ENCODE results near the gene THRSP.
"Not testable (repeated sequence)": the region's sequence is repeated elsewhere in the genome, so short reads cannot be mapped to it uniquely, and the experiment has no call there.

Gene THRSP

DNA sequence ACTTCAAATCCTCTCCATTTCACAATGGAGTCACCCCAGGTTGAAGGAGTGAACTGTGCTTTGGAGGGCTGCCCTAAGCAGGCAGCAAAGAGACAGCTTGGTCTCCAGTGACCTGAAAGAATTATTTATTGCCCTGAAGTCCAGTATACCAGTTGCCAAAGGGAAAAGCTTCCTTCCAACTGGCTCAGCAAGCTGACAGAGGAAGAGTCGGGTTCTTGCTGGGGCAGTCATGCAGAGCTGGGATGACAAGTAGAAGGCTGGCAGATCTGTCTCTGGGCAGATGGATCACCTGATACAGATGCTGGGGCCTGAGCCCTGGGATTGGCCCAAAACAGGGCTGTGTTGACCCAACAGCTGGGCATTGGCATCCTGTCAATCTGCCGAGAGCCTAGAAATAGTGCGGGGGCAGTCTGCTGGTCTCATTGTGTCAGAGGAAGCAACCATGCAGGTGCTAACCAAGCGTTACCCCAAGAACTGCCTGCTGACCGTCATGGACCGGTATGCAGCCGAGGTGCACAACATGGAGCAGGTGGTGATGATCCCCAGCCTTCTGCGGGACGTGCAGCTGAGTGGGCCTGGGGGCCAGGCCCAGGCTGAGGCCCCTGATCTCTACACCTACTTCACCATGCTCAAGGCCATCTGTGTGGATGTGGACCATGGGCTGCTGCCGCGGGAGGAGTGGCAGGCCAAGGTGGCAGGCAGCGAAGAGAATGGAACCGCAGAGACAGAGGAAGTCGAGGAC, at the start of gene THRSP:
Gene THRSP (plus strand): TSS at position 422 of the 742 bp plus-strand sequence. CDS start 21 bp downstream, at position 443.
- peak; percentile 28 for DNase-seq (ENCODE audit: low spot score)

DNA sequence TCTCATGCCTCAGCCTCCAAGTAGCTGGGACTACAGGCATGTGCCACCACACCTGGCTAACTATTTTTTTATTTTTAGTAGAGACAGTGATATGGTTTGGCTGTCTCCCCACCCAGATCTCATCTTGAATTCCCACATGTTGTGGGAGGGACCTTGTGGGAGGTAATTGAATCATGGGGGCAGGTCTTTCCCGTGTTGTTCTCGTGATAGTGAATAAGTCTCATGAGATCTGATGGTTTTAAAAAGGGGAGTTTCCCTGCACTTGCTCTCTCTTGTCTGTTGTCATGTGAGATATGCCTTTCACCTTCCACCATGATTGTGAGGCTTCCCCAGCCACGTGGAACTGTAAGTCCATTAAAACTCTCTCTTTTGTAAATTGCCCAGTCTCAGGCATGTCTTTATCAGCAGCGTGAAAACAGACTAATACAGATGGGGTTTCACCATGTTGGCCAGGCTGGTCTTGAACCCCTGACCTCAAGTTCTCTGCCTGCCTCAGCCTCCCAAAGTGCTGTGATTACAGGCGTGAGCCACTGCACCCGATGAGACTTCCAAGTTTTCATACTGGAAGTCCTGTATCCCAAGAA, 48.6 kb upstream of the THRSP start:
- not testable (repeated sequence) for DNase-seq (ENCODE audit: low spot score)

GRCh38 chr11:78015878-78016277, 47.8 kb upstream of the THRSP start:
- no peak for DNase-seq (ENCODE audit: low spot score)

GRCh38 chr11:78019808-78020207, 43.9 kb upstream of the THRSP start:
- DNase-seq (ENCODE audit: low spot score), result no peak

- DNase-seq (ENCODE audit: low spot score), result no peak
These were observed 43.4 kb upstream of the THRSP start for GRCh38 chr11:78020246-78020645.

GRCh38 chr11:78021611-78022010, 42.0 kb upstream of the THRSP start:
- DNase-seq (ENCODE audit: low spot score), result no peak

- no peak for DNase-seq (ENCODE audit: low spot score)
These were observed 41.0 kb upstream of the THRSP start, which contains the start of gene KCTD14 for GRCh38 chr11:78022397-78023396. KCTD14 (minus strand) TSS chr11:78023276; CDS start chr11:78023249, 27 bp downstream.

- no peak for DNase-seq (ENCODE audit: low spot score)
These were observed 40.2 kb upstream of the THRSP start for GRCh38 chr11:78023426-78023825.

DNA sequence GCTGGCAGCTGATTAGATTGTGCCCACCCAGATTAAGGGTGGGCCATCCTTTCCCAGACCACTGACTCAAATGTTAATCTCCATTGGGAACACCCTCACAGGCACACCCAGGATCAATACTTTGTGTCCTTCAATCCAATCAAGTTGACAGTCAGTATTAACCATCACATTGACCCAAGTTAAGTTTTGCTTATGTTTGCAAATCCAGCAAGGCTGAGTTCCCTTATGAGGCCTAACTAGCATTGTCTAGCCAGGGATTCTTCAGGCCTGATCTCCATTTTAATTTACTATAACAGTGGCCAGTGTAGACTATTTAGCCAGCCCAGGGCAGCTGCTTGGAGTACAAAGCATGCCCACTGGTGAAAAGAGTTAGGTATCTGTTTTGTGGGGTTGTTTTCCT, 38.3 kb upstream of the THRSP start:
- no peak for DNase-seq (ENCODE audit: low spot score)

GRCh38 chr11:78027759-78028158, 35.9 kb upstream of the THRSP start:
- no peak for DNase-seq (ENCODE audit: low spot score)

- DNase-seq (ENCODE audit: low spot score), result not testable (repeated sequence)
These were observed 35.2 kb upstream of the THRSP start for GRCh38 chr11:78028423-78028822.

GRCh38 chr11:78030429-78031325, 33.0 kb upstream of the THRSP start:
- peak; percentile 99 for DNase-seq (ENCODE audit: low spot score)

DNA sequence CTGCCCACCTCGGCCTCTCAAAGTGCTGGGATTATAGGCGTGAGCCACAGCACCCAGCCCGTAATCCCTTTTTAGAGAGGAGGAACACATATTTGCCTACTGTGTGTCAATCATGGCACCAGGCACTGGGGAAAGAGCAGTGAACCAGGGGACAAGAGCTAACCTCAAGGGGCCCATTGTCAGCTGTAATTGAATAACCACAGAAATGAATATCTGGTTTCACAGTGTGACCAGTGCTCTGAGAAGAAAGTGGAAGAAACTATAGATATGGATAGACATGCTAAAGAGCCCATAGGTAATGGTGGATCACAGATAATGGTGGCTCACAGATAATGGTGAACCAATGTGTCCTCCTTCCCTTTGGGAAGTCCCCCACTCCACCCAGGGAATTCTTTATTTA, 32.0 kb upstream of the THRSP start:
- DNase-seq (ENCODE audit: low spot score), result no peak

DNA sequence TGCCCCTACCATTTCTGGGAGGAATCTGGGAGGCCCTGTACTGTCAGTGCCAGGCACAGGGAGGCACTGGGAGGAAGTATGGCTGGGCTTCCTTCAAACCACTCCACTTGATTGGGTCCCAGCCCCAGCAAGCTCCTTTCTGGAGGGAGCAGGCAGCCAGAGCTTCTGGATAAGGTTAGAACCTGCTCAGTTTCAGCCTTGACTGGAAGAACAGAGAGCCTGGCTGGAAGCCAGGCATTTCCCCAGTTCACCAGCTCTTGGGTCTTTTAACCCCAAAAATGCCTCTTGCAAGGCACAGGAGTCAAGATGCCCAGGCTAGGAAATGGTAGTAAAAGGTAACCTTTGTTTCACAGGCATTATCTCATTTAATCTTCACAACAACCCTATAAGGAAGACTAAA, 31.6 kb upstream of the THRSP start:
- DNase-seq (ENCODE audit: low spot score), result no peak

- no peak for DNase-seq (ENCODE audit: low spot score)
These were observed 30.6 kb upstream of the THRSP start for GRCh38 chr11:78033040-78033439.

DNA sequence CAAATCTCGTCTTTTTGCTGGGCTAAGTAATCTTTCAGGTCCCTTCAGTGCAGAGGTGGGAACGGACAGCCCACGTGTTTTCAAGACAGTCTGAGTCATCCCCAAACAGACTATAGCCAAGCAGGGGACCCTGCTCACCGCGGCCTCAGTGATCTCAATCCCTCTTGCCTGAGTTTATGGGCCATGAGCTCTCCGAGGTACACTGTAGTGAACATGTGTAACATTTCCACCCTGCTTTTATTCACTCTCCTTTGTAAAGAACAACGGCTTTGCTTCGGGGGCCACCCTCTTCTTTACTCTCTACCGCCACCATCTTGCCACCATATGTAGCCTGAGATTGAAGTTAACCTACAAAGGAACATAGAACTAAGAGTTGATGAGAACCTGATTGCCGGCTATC, 29.0 kb upstream of the THRSP start:
- no peak for DNase-seq (ENCODE audit: low spot score)

- DNase-seq (ENCODE audit: low spot score), result no peak
These were observed 27.3 kb upstream of the THRSP start for GRCh38 chr11:78036313-78036712.

GRCh38 chr11:78037056-78037455, 26.6 kb upstream of the THRSP start:
- no peak for DNase-seq (ENCODE audit: low spot score)

- no peak for DNase-seq (ENCODE audit: low spot score)
These were observed 25.6 kb upstream of the THRSP start for GRCh38 chr11:78037825-78038620.

DNA sequence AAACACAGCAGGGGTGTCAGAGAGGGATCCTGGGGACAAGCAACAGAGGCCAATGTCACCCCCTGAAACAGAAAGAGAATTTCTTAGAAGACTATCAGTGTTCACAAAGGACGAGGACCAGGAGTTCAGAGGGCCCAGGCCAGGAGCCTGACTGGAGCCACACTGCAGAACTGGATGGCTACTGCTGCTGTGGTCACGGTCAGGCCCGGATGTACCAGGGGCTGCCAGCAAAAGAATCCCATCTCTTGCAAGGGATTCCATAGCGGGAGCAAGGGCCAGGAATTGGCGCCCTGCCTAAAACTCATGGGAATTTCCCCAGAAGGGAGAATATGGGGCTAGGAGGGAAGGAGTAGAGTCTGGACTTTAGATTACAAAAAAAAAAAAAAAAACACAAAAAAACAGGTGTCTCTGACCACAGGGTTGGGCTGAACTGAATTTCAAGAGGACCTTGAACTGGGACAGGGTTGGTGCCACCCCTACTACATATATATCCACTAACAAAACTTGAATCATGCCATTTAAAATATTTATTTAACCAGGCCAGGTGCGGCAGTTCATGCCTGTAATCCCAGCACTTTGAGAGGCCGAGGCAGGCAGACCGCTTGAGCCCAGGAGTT, 24.9 kb upstream of the THRSP start:
- DNase-seq (ENCODE audit: low spot score), result no peak
